MM.1S (cell line): Measurements from ENCODE around the gene ATG16L2.
A peak's percentile ranks its signal among the peaks of the same experiment; 100 is the strongest.

Source experiments
- DNase-seq: peaks from one replicate; pipeline ENCODE4 v3.0.0-alpha.2; 2015
- H2AFZ ChIP-seq: fragments of 300-600 bp; sonication (generic); 2 replicates; pipeline ENCODE4 v1.6.0; 2016; ENCODE audit warnings: antibody characterized with exemption, low read length
- H3F3A ChIP-seq: fragments of 300-600 bp; sonication (generic); 2 replicates; pipeline ENCODE4 v1.6.1; 2016; ENCODE audit warnings: mild to moderate bottlenecking, antibody characterized with exemption, low read length, moderate library complexity, mixed read lengths; ENCODE audit not compliant: insufficient read depth
- H3K27ac ChIP-seq: fragments of 300-600 bp; sonication (generic); 2 replicates; pipeline ENCODE4 v1.5.1; 2016; ENCODE audit warnings: mild to moderate bottlenecking, low read length
- H3K27me3 ChIP-seq: fragments of 300-600 bp; sonication (generic); replicated peaks from 2 replicates; pipeline ENCODE4 v1.6.0; 2016; ENCODE audit warnings: low read length; ENCODE audit not compliant: insufficient read depth
- H3K36me3 ChIP-seq: fragments of 300-600 bp; sonication (generic); replicated peaks from 2 replicates; pipeline ENCODE4 v1.6.1; 2016; ENCODE audit warnings: mild to moderate bottlenecking, low read length, mixed read lengths; ENCODE audit not compliant: insufficient read depth
- H3K4me1 ChIP-seq: fragments of 300-600 bp; sonication (generic); 2 replicates; pipeline ENCODE4 v1.6.1; 2016; ENCODE audit warnings: low read length, mixed read lengths
- H3K4me2 ChIP-seq: fragments of 300-600 bp; sonication (generic); 2 replicates; pipeline ENCODE4 v1.6.0; 2016; ENCODE audit warnings: low read depth, low read length
- H3K4me3 ChIP-seq: fragments of 300-600 bp; sonication (generic); 2 replicates; pipeline ENCODE4 v1.5.1; 2016; ENCODE audit warnings: low read length, mixed read lengths
- H3K79me2 ChIP-seq: fragments of 300-600 bp; sonication (generic); 2 replicates; pipeline ENCODE4 v1.6.1; 2016; ENCODE audit warnings: mixed run types, low read length, mixed read lengths
- H3K9ac ChIP-seq: fragments of 300-600 bp; sonication (generic); 2 replicates; pipeline ENCODE4 v1.6.1; 2016; ENCODE audit warnings: low read length, mixed read lengths
- H3K9me2 ChIP-seq: fragments of 300-600 bp; sonication (generic); replicated peaks from 2 replicates; pipeline ENCODE4 v1.6.1; 2016; ENCODE audit warnings: mild to moderate bottlenecking, low read length, mixed read lengths; ENCODE audit not compliant: insufficient read depth
- H3K9me3 ChIP-seq: fragments of 300-600 bp; sonication (generic); replicated peaks from 2 replicates; pipeline ENCODE4 v1.6.1; 2016; ENCODE audit warnings: mild to moderate bottlenecking, low read length, mixed read lengths; ENCODE audit not compliant: insufficient read depth
- H4K20me1 ChIP-seq: fragments of 300-600 bp; sonication (generic); 2 replicates; pipeline ENCODE4 v1.6.1; 2016; ENCODE audit warnings: mild to moderate bottlenecking, low read length, moderate library complexity, mixed read lengths; ENCODE audit not compliant: insufficient read depth
- CTCF ChIP-seq: fragments of 300-600 bp; sonication (generic); IDR thresholded peaks from 2 replicates; pipeline ENCODE4 v1.5.1; 2016; ENCODE audit warnings: antibody characterized with exemption, low read length, mixed read lengths
- EZH2 ChIP-seq: fragments of 300-600 bp; sonication (generic); optimal IDR thresholded peaks from 2 replicates; pipeline ENCODE3; 2017; ENCODE audit warnings: low read depth, mild to moderate bottlenecking, antibody characterized with exemption, low read length, mixed read lengths
- EZH2phosphoT487 ChIP-seq: fragments of 300-600 bp; sonication (generic); IDR thresholded peaks from 2 replicates; pipeline ENCODE4 v1.6.1; 2018; ENCODE audit warnings: antibody characterized with exemption, low read length

ATG16L2 gene

GRCh38 chr11:72782081-72782920 lies 31.9 kb upstream of the ATG16L2 start:
- peak overlapping the region; percentile 49 for H2AFZ ChIP-seq

GRCh38 chr11:72783144-72783905 lies 30.9 kb upstream of the ATG16L2 start:
- H2AFZ ChIP-seq = no peak overlapping the region
- no peaks in the 10 kb centered on the region for H3K9me2 ChIP-seq
- H3K27me3 ChIP-seq = no peaks in the 10 kb centered on the region
- no peaks in the 10 kb centered on the region for H3F3A ChIP-seq
- no peak overlapping the region for H3K4me2 ChIP-seq
- peaks cover 5% of the 10 kb centered on the region; the same call in 1 of the 2 replicates for H3K4me1 ChIP-seq
- H4K20me1 ChIP-seq = no peaks in the 10 kb centered on the region
- H3K36me3 ChIP-seq = no peaks in the 10 kb centered on the region
- H3K4me3 ChIP-seq = no peak overlapping the region
- H3K27ac ChIP-seq = no peak overlapping the region
- H3K79me2 ChIP-seq = no peaks in the 10 kb centered on the region
- H3K9me3 ChIP-seq = no peaks in the 10 kb centered on the region
- DNase-seq = no peak
- TF ChIP-seq CTCF (no peak), EZH2 (no peak), EZH2phosphoT487 (no peak)
- no peak overlapping the region for H3K9ac ChIP-seq

More at GRCh38 chr11:72782081-72782920, 31.9 kb upstream of the ATG16L2 start:
- peaks cover 7% of the 10 kb centered on the region for H3K4me1 ChIP-seq
- no peaks in the 10 kb centered on the region for H3K9me3 ChIP-seq
- no peaks in the 10 kb centered on the region for H3F3A ChIP-seq
- no peak for DNase-seq
- no peaks in the 10 kb centered on the region for H3K36me3 ChIP-seq
- H3K4me3 ChIP-seq = peak overlapping the region; percentile 37; the same call in 1 of the 2 replicates
- no peak overlapping the region for H3K27ac ChIP-seq
- H3K9me2 ChIP-seq = no peaks in the 10 kb centered on the region
- H4K20me1 ChIP-seq = no peaks in the 10 kb centered on the region
- H3K4me2 ChIP-seq = peak overlapping the region; percentile 56
- no peaks in the 10 kb centered on the region for H3K27me3 ChIP-seq
- no peaks in the 10 kb centered on the region for H3K79me2 ChIP-seq
- no peak overlapping the region for H3K9ac ChIP-seq
- no peak for TF ChIP-seq EZH2
- no peak for TF ChIP-seq EZH2phosphoT487
- TF ChIP-seq CTCF = no peak

- Histone ChIP-seq H3K4me2 (no peak overlapping the region), H2AFZ (no peak overlapping the region), H3K4me3 (no peak overlapping the region), H3K9me2 (no peaks in the 10 kb centered on the region), H3K36me3 (no peaks in the 10 kb centered on the region), H3K27ac (no peak overlapping the region), H4K20me1 (no peaks in the 10 kb centered on the region), H3F3A (no peaks in the 10 kb centered on the region), H3K79me2 (no peaks in the 10 kb centered on the region), H3K4me1 (peaks cover 5% of the 10 kb centered on the region; the same call in 1 of the 2 replicates), H3K9ac (no peak overlapping the region), H3K27me3 (no peaks in the 10 kb centered on the region), H3K9me3 (no peaks in the 10 kb centered on the region)
- TF ChIP-seq CTCF (no peak), EZH2phosphoT487 (no peak), EZH2 (no peak)
- no peak for DNase-seq
These were observed 29.5 kb upstream of the ATG16L2 start for GRCh38 chr11:72784662-72785061.
